Panc1 (cell line): ENCODE results near the gene ZNF195. TPM values are rescaled to one million over a fixed set of nuclear protein-coding genes. Genes with fewer than 3 reads are reported as not detected.

Experiments
- ATAC-seq: fragments of 200-7000 bp; cut with Tn5 transposase; 2 replicates; pipeline ENCODE4 v1.9.1; 2020; ENCODE audit warnings: mild to moderate bottlenecking, moderate library complexity
- BruUV-seq: library from RNA; stranded (reverse); fragments of 400-500 nt; replicated peaks from 2 replicates; lab custom pipeline; 2021; lab: Mats Ljungman, UMichigan
- CTCF ChIA-PET: fragments of 300-600 bp; sonication (Branson Sonifier 250); formaldehyde crosslinking; loops from one replicate; lab custom pipeline; 2022; ENCODE audit warnings: antibody characterized with exemption; lab: Charles Lee
- POLR2A ChIA-PET: fragments of 300-600 bp; sonication (Branson Sonifier 250); formaldehyde crosslinking; loops from one replicate; lab custom pipeline; 2022; ENCODE audit warnings: antibody characterized with exemption; lab: Charles Lee
- DNase-seq: peaks from one replicate; pipeline ENCODE4 v3.0.0-alpha.2; 2010; ENCODE audit warnings: low read depth, low spot score
- H3K27ac ChIP-seq: 2 replicates; pipeline ENCODE4 v1.5.1; 2011; ENCODE audit warnings: mild to moderate bottlenecking, low read length, inconsistent platforms
- H3K27me3 ChIP-seq: fragments of 200-500 bp; sonication (Bioruptor generic); 2 replicates; pipeline ENCODE4 v1.6.0; 2014; ENCODE audit warnings: low read length, inconsistent platforms; ENCODE audit not compliant: control insufficient read depth, insufficient read depth
- H3K36me3 ChIP-seq: fragments of 200-500 bp; sonication (Bioruptor generic); 2 replicates; pipeline ENCODE4 v1.5.1; 2014; ENCODE audit warnings: inconsistent platforms, mild to moderate bottlenecking, low read length, moderate library complexity; ENCODE audit not compliant: control insufficient read depth, insufficient read depth
- H3K4me1 ChIP-seq: 2 replicates; pipeline ENCODE4 v1.5.1; 2011; ENCODE audit warnings: inconsistent platforms, mild to moderate bottlenecking, low read length, moderate library complexity; ENCODE audit not compliant: control insufficient read depth, insufficient read depth
- H3K4me3 ChIP-seq, 2 experiments: 2 replicates each; pipeline ENCODE4 v1.5.1; 2011 to 2012; ENCODE audit warnings: low read depth in 2 of 2, low read length in 2 of 2, mild to moderate bottlenecking in 2 of 2, inconsistent platforms in 1 of 2, moderate library complexity in 1 of 2
- H3K9me3 ChIP-seq: fragments of 200-500 bp; sonication (Bioruptor generic); 2 replicates; pipeline ENCODE4 v1.5.1; 2014; ENCODE audit warnings: low read depth, mild to moderate bottlenecking, inconsistent platforms, low read length, moderate library complexity; ENCODE audit not compliant: control insufficient read depth, insufficient read depth
- CTCF ChIP-seq: fragments of 450-650 bp; IDR thresholded peaks from 2 replicates; pipeline ENCODE4 v1.5.1; 2017; ENCODE audit warnings: mild to moderate bottlenecking
- POLR2AphosphoS5 ChIP-seq: IDR thresholded peaks from 2 replicates; pipeline ENCODE4 v1.6.1; 2012; ENCODE audit warnings: mild to moderate bottlenecking, low read depth, low read length, moderate library complexity
- REST ChIP-seq, 2 experiments: IDR thresholded peaks; 2 replicates each; pipeline ENCODE4 v1.6.1; 2011 to 2012; ENCODE audit warnings: low read depth in 2 of 2, control low read depth in 1 of 2, low read length in 1 of 2, mild to moderate bottlenecking in 1 of 2, moderate library complexity in 1 of 2; ENCODE audit not compliant: insufficient read depth in 1 of 2
- TCF7L2 ChIP-seq: IDR thresholded peaks from 2 replicates; pipeline ENCODE4 v1.6.1; 2011; ENCODE audit warnings: mild to moderate bottlenecking, low read depth, low read length, inconsistent platforms
- in situ Hi-C: cut with HindIII; loops from 2 replicates; pipeline ENCODE4 v1.10.0; 2016; ENCODE audit warnings: low sequenced_read_pairs, low pct_unique_long_range_greater_than_20kb
- intact Hi-C: fragments of 100-400 bp; cut with micrococcal nuclease; formaldehyde crosslinking; loops from one replicate; pipeline ENCODE4 v1.10.0; 2022; ENCODE audit not compliant: unreplicated experiment
- total RNA-seq: library from RNA; stranded (reverse); gene quantifications from one replicate; pipeline ENCODE4 v1.2.1, GENCODE V29; 2021; ENCODE audit not compliant: unreplicated experiment

ZNF195 gene
- total RNA-seq, 1 experiment from 2014 or later, result 79.0 TPM

GRCh38 chr11:3367221-3367620 is 11.7 kb downstream of the ZNF195 start:
- intact Hi-C loops (no loop called here), in situ Hi-C loops (no loop called here)
- no TSS peak for BruUV-seq
- no peak for TF ChIP-seq TCF7L2
- no peak for TF ChIP-seq REST (IDR thresholded peaks at IDR 0.05; ENCODE audit: insufficient read depth in 1 of 2, low read depth in 2 of 2, low read length in 1 of 2)
- no peak for TF ChIP-seq CTCF
- H3K27me3 ChIP-seq, result no peaks in the 10 kb centered on the region
- H3K36me3 ChIP-seq, result peaks cover 91% of the 10 kb centered on the region
- no peak for ATAC-seq
- no peaks in the 10 kb centered on the region for H3K4me1 ChIP-seq
- DNase-seq, result no peak
- H3K27ac ChIP-seq, result no peak overlapping the region
- H3K4me3 ChIP-seq, result no peak overlapping the region
- CTCF ChIA-PET, result no interaction called here
- POLR2A ChIA-PET, result no interaction called here
- H3K9me3 ChIP-seq, result peaks cover 97% of the 10 kb centered on the region

- ChIA-PET POLR2A (no interaction called here), CTCF (no interaction called here)
- no peaks in the 10 kb centered on the region for H3K27me3 ChIP-seq
- TF ChIP-seq POLR2AphosphoS5, result peak; percentile 61; the same call in 1 of the 2 replicates
- no peak for TF ChIP-seq REST (IDR thresholded peaks at IDR 0.05; ENCODE audit: insufficient read depth in 1 of 2, low read depth in 2 of 2, low read length in 1 of 2)
- peaks cover 72% of the 10 kb centered on the region for H3K9me3 ChIP-seq
- no peak for DNase-seq
- intact Hi-C loops (no loop called here), in situ Hi-C loops (no loop called here)
- no peaks in the 10 kb centered on the region for H3K4me1 ChIP-seq
- ATAC-seq, result no peak
- H3K27ac ChIP-seq, result no peak overlapping the region
- peaks cover 49% of the 10 kb centered on the region for H3K36me3 ChIP-seq
- no peak overlapping the region for H3K4me3 ChIP-seq
- no TSS peak for BruUV-seq
Observed at GRCh38 chr11:3359092-3359824, 19.7 kb downstream of the ZNF195 start.
